ENCODE results near the gene NEU2. TPM values are rescaled to one million over a fixed set of nuclear protein-coding genes. Genes with fewer than 3 reads are reported as not detected.

Gene NEU2
- total and polyA plus RNA-seq, 2 of the 4 experiments (the other 2 are of a cell fraction): not detected

GRCh38 chr2:233029321-233029720 lies 3.2 kb upstream of the NEU2 start:
- ChIA-PET POLR2A (ENCODE audit: unreplicated experiment) (no interaction called here), CTCF (interaction anchor here (0.9 to 1.0 kb wide), 2 partner anchors 12 to 24 kb away, joined by 3 to 4 read pairs; no protein-coding TSS in a partner anchor)
- Histone ChIP-seq H3K9ac (ENCODE audit: low read depth, low read length) (no peak overlapping the region), H2BK15ac (ENCODE audit: low read depth, low read length) (no peak overlapping the region), H2AK5ac (ENCODE audit: low read depth, low read length) (no peak overlapping the region), H4K20me1 (ENCODE audit: insufficient read depth, low read length) (no peaks in the 10 kb centered on the region), H3K4me2 (ENCODE audit: low read depth, low read length) (no peak overlapping the region), H2BK20ac (ENCODE audit: low read depth, low read length) (no peak overlapping the region), H3K56ac (ENCODE audit: extremely low read depth, insufficient read depth, low read length) (no peak overlapping the region), H4K91ac (ENCODE audit: insufficient read depth, low read depth, low read length) (no peak overlapping the region), H3K27me3 (ENCODE audit: control insufficient read depth, insufficient read depth, low read length) (peaks cover 7% of the 10 kb centered on the region), H3K4ac (ENCODE audit: low read depth, low read length) (no peak overlapping the region), H3K79me1 (ENCODE audit: low read depth in 1 of 2, low read length in 2 of 2) (no peaks in the 10 kb centered on the region), H2BK120ac (ENCODE audit: low read depth, low read length) (no peak overlapping the region), H2AFZ (replicated peaks; ENCODE audit: low read length, poor library complexity) (no peak overlapping the region), H3K4me3 (ENCODE audit: insufficient read depth, low read depth, low read length) (no peak overlapping the region), H4K5ac (ENCODE audit: low read depth, low read length) (no peak overlapping the region), H3K23ac (ENCODE audit: low read depth, low read length) (no peak overlapping the region), H3K9me1 (ENCODE audit: insufficient read depth, low read length) (no peaks in the 10 kb centered on the region), H3K14ac (replicated peaks; ENCODE audit: low read depth, low read length) (no peak overlapping the region), H3K18ac (ENCODE audit: low read depth, low read length) (no peak overlapping the region), H2AK9ac (replicated peaks; ENCODE audit: low read depth, low read length, poor library complexity) (no peak overlapping the region), H3K4me1 (ENCODE audit: control insufficient read depth, insufficient read depth, low read length) (no peaks in the 10 kb centered on the region), H3K9me3 (ENCODE audit: control insufficient read depth, insufficient read depth, low read length) (no peaks in the 10 kb centered on the region), H2BK5ac (ENCODE audit: low read depth, low read length, poor library complexity, severe bottlenecking) (no peak overlapping the region), H4K8ac (ENCODE audit: low read depth in 2 of 2, low read length in 2 of 2) (no peak overlapping the region), H3K36me3 (ENCODE audit: control insufficient read depth, insufficient read depth, low read length) (no peaks in the 10 kb centered on the region), H3K27ac (ENCODE audit: insufficient read depth, low read length) (no peak overlapping the region)
- in situ Hi-C loops (cut with MboI; ENCODE audit: low sequenced_read_pairs) (no loop called here), dilution Hi-C loops (cut with HindIII; ENCODE audit: low sequenced_read_pairs, unreplicated experiment) (no loop called here), intact Hi-C loops (cut with micrococcal nuclease) (loop anchor here (1.0 to 5.0 kb wide), 2 partner anchors 42 to 176 kb away; no protein-coding TSS in a partner anchor)
- no peak for ATAC-seq (ENCODE audit: low read depth)
- no peak for TF ChIP-seq POLR2A (IDR thresholded peaks at IDR 0.05; ENCODE audit: low read depth, low read length)
- TF ChIP-seq RAD21 (IDR thresholded peaks at IDR 0.05; ENCODE audit: low read length): no peak
- WGBS, 2 experiments (ENCODE audit: extremely low coverage in 2 of 2, insufficient read length in 1 of 2): 79% methylated on average over 2 of the region's 9 CpGs; no CpG with 5 or more reads in 1 of the 2 experiments
- no peak for DNase-seq
- no TSS peak for BruUV-seq (replicated peaks)

All from IMR-90 (cell line).